Stimulated activated CD8-positive, alpha-beta memory T cell treated with anti-CD3 and anti-CD28 coated beads, Interleukin-15, amount 100 ng/mL, for 1 hour (primary cell): ENCODE results near the gene PAM.
"Not testable (repeated sequence)": the region's sequence is repeated elsewhere in the genome, so short reads cannot be mapped to it uniquely, and the experiment has no call there.

Experiments
- DNase-seq: peaks from one replicate; pipeline ENCODE4 v3.0.0-alpha.2; 2020; ENCODE audit warnings: low read depth

Gene PAM

DNA sequence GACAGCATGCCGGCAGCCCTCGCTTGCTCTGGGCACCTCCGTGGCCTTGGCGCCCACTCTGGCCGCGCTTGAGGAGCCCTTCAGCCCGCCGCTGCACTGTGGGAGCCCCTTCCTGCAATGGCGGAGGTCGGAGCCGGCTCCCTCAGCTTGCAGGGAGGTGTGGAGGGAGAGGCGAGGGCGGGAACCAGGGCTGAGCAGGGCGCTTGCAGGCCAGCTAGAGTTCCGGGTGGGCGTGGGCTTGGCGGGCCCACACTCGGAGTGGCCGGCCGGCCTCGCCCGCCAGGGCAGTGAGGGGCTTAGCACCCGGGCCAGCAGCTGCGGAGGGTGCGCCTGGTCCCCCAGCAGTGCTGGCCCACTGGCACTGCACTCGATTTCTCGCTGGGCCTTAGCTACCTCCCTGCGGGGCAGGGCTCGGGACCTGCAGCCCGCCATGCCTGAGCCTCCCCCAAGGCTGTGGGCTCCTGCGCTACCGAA is 3.2 kb upstream of the PAM start:
- not testable (repeated sequence) for DNase-seq

DNA sequence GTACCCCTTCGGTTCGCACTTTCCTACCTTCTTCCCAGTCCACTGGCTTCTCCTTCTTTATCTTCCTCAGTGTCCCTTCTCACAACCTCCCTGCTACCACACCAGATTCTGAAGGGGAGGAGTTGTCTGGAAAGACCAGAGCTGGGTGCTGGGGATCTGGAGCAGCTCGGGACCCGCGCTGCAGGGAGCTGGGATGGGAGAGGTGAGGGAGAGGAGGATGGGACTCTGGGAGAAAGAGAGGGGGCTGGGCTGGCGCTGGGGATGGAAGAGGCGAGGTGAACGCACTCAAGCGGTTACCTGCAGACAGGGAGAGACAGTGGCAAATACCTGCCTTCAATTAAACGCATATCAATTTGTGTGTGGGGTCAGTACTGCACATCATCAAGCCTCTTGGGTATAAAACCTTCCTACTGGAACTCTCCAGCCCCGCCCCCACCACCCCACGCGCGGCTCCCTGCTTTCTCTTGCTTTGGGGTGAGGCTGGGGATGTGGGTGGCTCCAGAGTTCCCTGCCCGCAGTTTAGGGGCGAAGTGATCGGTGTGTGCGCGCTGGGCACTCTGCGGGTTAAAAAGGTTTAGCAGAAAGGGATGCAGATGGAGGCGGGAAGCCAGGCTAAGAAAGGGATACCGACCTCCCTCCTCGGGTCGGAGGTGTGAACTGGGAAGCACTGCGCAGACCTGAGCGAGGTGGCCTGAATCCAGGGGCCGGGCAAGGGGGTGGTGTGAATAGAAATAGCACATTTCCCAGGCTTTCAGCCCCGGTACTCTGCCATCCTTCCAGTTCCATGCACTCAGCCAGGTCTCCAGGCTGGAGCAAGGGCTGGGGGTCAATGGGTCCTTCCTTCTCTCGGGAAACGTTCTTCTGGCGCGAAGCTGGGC is 977 bp upstream of the PAM start:
- DNase-seq = no peak

DNA sequence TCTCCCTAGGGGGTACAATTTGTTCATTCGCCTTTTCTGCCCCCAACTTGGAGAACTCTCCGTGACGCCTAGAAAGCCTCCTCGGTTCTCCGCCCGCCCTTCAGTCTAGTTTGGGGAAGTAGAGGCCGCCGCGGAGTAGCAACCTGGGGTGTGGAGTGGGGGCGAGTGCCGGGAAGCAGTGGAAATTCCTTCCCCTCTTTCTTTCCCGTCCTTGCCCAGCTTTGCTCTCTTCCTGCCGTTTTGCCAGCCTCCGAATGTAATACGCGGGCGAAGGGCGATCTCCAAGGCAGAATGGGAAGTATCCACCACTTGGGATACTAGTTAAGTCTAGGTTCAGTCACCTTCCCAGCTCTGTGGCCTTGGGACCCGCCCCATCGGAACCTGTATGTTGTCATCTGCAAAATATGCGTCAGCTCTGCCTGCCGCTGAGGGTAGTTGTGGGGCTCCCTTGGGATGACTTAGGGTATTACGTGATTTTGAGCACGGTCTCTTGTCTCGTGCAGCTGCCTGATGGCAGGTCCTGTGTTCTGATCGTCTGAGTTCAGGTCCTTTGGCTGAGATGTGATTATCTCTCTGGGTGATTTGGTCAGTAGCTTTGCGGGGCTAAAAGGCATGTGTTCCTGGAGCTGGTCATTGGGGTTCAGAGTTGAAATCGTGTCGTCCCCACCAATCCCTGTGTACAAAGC is 724 bp downstream of the PAM start:
- DNase-seq = no peak

DNA sequence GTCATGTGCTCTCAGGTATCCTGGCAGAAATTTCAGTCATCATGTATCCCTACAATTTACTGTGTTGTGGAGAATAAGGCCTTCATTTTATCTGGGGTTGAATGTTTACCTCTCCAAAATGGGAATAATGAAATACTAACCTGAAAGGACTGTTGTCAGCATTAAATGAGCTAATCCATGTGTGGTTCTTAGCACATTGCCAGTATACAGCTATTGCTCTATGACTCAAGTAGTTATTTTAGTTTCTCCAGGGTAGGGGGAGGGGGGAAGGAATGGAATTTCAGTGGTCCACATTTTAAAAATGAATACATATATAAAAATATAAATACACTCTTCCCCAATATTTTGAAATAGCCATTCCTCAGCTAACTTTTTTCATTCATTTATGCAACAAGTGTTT is 3.5 kb downstream of the PAM start:
- no peak for DNase-seq

DNA sequence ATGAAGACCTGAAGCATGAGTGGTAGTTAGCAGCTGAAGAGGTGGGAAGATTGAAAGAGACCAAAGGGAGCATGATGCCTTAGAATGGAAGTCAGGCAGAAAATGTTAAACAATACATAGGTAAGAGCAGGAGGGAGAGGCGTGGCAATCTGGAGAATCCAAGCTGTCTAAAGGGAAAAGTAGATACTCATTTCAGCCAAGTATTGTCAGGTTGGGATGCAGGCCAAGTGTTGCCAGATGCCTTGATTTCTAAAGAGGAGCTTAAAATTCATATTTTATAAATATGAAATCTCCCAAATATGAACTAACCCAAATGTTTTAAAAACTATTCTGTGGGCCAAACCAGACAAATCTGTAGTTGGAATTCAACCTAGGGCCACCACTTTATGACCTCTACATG is 4.2 kb downstream of the PAM start:
- DNase-seq = no peak

DNA sequence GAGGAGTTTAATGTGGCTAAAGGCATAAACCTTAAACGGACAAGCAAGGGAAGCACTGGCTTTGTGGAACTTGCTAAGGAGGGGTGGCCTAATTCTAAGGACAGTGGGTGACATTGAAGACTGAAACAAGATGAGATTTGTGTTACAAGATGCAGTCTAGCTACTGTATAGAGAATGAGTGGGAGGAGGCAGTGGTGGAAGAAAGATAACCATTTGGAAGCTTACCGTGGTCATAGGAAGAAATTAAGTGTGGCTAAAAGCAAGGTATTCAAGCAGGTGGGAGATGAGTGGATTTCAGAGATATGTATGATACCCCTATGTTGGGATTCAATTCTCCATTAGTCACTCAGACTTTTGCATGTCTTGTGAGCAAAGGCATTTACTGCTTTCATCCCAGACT is 4.6 kb downstream of the PAM start:
- DNase-seq = no peak

DNA sequence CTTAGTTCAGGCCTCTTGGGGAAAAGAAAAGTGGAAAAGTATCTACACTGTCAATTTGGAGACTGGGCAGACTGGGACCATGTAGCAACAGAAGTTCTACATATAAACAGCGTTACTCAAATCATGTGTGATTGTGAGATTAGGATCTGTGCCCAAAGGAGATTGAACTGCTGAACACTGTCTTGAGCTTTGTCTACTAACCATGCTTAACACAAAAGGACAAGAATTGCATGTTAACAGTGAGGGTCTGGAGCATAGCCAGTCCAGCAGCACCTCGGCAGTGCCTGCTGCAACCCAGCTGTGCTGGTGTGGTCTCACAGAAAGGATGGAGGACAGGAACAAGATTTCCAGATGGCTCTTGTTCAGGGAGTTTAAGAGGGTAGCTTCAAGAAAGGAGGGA is 5.7 kb downstream of the PAM start:
- no peak for DNase-seq

DNA sequence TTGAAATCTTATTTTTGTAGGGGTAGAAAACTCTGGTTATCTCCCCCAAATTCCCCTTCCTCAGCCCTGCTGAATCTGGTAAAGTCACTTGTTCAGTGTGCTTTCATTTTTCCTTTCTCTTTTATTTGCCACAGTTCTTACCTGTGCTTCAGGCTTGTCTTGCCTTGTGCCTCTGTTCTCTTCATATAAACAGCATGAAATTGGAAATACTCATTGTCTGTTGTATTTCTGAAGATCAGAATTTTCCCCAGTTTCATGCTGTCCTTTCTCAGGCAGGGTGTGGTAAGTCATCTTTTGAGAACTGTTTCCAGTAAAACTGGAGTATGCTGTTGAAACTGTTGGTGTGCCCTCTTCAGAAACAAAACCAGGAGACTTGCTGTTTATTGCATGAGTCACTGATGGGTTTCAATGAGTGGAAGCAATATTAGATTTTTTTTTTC is 7.0 kb downstream of the PAM start:
- no peak for DNase-seq

DNA sequence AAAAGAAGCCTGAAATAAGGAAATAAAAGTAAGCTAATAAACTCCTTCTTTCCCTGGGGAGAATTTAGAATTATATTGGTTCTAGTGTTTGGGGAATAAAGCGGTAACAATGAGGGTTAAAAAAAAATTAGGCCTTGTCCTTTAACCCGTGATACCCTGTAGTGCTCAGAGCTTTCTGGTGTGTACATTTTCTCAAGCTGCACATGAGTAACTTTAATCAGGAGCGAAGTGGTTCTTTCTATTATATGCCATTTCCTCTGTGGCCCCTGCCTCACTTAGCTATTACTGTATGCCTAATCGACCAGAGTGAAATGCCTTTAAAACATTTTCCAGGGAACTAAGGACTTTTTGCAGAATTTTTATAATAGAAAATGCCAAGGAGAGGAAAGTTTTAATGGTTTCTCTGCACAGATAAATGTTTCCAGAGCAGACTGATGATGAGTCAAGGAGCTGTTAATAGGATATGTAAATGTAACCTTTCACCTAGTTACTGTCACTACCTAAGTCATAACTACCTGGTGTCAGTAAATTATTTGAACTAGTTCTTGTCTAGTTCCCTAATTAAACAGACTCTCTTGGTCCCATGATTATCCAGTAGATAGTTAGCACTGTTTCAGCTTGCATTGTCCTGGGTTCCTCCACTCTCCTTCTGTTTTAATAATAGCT is 7.6 kb downstream of the PAM start:
- DNase-seq = no peak

DNA sequence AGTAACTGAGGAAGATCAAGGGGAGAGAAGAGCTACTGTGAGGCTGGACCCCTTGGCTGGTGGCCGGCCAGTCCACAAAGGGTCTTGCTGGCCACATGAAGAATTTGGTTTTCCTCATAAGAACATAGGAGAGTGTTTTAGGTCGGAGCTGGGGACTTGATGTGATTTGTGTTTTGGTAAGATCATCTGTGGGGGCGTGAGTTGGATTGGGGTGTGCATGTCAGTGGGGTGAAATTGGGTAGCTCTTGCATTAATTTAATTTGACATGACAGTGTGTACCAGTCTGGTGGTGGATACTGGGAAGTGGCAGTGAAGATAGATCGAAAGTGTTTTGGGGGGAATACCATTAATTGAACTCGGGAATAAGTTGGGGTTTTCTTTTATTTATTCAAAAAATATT is 8.6 kb downstream of the PAM start:
- no peak for DNase-seq

DNA sequence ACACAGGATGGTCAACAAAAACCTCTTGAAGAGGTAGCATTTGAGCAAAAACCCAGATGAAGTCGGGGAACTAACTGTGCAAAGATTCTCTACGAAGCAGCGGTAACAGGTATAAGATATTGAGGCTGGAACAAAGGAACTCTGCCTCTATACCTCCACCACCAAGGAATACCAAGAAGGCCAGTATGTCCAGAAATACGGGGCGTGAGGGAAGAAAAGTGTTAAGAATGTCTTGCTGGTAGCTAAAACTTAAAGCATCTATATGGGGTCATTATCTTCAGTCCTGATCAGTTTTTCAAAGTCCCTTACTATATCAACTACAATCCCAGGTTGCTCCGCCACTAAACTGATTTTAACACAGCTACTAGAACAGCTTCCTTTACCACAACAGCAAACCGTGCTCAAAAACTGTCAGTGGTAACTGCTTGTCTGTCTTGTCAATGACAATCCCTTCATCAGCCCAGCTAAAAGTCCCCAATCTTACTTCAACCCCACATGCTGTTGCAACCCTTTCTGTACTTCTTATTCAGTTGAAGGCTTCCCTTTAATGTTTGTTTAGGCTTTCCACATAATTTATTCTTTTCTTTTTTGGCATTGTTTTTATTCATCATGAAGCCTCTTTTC is 9.4 kb downstream of the PAM start:
- no peak for DNase-seq

DNA sequence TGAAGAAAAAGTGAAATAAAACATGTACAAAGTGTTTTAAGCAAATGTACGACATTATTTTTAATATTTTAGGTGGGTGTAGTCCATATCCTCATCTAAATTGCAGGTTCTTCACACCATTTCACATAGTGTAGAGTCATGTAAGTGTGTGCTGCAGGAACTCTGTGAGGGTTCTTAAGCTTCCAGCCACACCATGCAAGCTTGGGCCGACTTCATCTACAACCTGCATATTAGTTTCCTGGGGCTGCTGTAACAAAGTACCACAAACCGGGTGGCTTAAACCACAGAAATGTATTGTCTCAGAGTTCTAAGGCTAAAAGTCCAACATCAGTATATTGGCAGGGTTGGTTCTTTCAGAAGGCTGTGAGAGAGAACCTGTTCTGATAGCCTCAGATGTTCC is 10.2 kb downstream of the PAM start:
- no peak for DNase-seq

DNA sequence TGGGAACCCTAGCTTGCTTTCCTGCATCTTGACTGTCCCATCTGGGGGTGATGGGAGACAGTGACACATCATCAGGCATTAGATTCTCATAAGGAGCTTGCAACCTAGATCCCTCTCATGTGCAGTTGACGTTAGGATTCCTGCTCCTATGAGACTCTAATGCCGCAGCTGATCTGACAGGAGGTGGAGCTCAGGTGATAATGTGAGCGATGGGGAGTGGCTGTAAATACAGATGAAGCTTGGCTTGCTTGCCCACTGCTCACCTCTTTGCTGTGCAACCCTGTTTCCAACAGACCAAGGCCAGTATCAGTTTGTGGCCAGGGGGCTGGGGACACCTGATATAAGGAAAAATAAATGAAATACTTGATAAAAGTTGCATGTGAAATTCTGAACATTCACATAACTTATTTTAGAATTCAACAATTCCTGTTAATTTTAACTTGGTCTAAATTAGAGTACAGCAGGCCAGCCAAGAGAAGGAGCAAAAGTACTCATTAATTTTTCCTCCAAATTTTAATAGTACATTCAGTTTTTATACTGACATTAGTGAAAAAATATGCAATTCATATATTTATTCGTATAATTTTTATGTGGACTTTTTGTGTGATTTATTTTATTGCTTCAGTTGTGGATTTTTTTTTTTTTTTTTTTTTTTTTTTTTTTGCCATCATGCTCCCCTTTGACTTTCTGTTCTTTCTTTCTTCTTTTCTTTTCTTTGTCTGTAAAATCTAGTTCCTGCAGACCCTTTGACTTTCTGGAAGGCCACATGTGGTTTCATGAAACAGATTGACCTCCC is 11.4 kb downstream of the PAM start:
- no peak for DNase-seq

DNA sequence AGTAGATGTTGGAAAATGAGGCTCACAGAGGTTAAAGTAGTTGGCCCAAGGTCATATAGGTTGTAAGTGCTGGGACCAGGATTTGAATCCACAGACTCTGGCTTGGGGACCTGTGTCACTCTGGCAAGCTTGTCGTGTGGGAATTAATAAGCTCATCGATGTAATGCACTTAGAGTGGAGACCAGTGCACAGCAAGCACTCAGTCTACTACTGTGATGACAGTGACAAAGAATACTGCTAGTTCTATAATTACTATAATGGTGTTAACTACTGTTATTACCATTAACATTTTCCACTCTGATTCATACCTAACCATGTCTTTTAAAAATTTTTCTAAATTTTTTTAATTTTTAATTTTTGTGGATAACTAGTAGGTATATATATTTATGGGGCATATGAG is 12.8 kb downstream of the PAM start:
- DNase-seq = no peak

DNA sequence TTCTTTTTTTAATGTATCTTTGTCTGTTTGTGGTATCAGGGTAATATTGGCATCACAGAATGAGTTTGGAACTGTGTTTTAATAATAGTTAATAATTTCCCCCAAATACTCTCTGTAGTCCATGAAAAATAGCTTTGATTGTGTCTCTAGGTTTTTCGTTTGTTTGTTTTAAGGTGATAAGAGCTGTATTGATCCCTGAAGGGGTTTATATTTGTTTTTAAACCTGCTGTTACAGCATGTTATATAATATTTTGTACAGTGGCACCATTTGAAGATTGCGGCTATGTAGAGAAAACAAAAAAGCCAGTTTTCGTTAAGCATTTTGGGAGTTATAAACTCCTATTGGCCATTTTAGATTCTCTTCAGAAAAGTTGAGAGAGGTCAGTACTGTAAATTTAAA is 15.7 kb downstream of the PAM start:
- DNase-seq = no peak

DNA sequence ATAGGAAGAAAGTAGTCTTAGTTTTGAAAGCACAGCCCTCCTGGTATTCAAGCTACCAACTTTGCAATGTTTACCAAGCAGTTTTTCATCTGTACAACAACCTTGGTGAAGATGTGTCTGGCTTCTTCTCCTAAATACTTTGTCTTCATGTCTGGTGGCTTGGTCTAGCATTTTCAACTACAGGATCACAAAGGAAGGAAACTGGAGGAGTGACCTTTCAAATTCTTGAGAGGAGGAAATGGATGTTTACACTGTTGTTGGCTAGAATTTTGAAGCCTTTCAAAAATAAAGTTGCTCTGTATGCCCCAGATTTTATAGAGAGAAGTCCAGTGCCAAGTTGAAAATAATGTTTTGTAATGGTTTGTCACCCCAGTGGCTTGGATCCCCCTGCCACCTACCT is 16.3 kb downstream of the PAM start:
- DNase-seq = no peak

DNA sequence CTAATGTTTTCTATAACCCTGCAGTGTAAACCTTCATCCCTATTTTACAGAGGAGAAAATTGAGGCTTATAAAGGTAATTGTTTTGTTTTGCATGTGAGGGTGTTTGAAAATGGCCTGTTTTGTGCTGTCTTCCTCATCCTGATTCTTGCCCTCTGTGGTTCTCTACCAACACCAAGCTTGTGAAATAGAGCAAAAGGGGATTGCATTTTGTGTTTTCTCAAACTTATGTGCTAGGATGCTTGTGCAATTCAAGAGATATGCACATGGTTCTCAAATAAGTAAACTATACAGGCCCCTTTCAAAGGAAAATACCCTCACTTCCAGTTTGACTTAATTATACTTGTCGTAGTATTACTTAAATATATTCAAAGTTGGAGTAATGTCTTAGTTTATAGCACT is 17.2 kb downstream of the PAM start:
- DNase-seq = no peak

DNA sequence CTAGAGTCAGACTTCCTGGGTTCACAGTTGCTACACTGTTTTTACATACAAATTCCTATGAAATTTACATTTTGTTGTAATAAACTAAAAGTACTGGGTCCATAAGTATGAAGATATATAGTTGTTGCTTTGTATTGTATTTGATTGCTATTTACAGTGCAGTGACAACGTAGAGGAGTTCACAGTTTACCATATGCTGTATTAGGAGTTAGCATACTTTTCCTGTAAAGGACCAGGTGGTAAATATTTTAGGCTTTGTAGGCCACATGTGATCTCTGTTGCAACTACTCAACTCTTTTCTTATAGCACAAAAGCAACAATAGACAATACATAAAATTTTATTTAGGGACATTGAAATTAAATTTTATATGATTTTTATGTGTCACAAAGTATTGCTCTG is 18.0 kb downstream of the PAM start:
- no peak for DNase-seq

DNA sequence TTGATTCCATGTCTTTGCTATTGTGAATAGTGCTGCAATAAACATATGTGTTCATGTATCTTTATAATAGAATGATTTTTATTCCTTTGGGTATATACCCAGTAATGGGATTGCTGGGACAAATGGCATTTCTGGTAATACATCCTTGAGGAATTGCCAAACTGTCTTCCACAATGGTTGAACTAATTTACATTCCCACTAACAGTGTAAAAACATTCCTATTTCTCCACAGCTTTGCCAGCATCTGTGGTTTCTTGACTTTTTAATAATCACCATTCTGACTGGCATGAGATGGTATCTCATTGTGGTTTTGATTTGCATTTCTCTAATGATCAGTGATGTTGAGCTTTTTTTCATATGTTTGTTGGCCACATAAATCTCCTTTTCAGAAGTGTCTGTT is 20.7 kb downstream of the PAM start:
- not testable (repeated sequence) for DNase-seq

DNA sequence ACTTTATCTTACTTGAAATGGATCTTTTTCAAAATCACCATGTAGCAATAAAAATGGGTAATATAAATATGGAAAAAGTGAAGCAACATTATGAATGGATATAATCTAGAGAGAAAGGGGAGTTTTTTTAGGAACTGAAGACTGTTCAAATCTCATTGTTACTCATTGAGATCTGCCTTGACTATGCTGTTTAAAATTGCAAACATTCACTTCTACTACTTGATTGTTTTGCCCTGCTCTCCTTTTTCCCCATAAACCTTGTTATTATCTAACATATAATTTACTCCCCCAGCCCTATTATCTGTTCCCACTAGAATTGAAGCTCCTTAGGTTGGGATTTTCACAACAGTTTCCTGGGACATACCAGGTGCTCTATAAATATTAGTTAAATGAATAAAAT is 22.0 kb downstream of the PAM start:
- DNase-seq = no peak

DNA sequence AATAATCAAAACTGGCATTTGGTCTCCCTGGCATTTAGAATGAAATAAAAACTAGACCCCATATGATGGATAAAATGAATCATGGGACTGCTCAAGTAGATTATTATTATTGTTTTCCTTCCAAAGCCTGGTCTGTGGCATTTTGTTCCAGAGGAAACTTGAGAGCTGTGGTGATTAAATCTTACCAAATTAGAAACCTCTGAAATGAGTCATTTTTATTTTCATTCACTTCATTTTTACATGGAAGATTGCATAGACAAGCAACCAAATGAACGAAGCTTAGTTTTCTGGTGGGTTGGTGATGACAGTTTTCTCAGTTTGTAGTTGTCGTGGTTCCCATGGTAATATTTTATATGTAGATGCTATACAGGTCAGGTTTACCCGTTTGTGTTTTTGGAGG is 23.4 kb downstream of the PAM start:
- no peak for DNase-seq

DNA sequence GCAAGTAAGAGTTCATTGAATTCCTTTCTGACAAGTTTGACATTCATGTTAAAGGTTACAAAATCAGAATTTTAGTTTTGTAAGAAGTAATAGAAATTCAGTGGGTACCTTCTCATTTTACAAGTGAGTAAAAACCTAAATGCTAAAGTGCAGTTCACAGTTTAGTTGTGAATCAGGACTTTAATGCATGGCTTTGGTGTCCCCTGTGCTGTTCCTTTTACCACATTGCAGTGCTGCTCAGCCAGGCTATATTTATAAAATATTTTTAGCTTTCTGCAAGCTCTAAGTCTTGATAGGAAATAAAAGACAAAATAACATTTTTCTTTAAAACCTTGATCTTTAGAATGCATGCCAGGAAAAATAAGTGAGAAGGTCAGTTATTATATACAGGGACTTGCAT is 26.3 kb downstream of the PAM start:
- no peak for DNase-seq
